DOHH2 (cell line): ENCODE data around the gene TCF21.

Experiments used
- CTCF ChIP-seq: fragments of 200-600 bp; sonication (generic); IDR thresholded peaks from one replicate; pipeline ENCODE4 v1.5.1; 2014; ENCODE audit warnings: antibody characterized with exemption, mild to moderate bottlenecking, low read depth, low read length; ENCODE audit not compliant: poor library complexity, severe bottlenecking
- EZH2phosphoT487 ChIP-seq: fragments of 200-600 bp; sonication (generic); IDR thresholded peaks from 2 replicates; pipeline ENCODE4 v1.6.1; 2017; ENCODE audit warnings: borderline replicate concordance, mild to moderate bottlenecking, antibody characterized with exemption, low read length, moderate library complexity, mixed read lengths

GRCh38 chr6:133887880-133888230 is 1.1 kb upstream of the TCF21 start:
- TF ChIP-seq CTCF (no peak), EZH2phosphoT487 (no peak)
